HEK293 (cell line): ENCODE results near the gene CEP72.

ENCODE experiments used
- CTCF ChIA-PET: fragments of 350-600 bp; formaldehyde crosslinking; extraction: SDS; loops from one replicate; lab custom pipeline; 2021; ENCODE audit warnings: antibody characterized with exemption; lab: Yijun Ruan, JAX
- POLR2A ChIA-PET: fragments of 300-600 bp; formaldehyde crosslinking; extraction: SDS; loops from one replicate; lab custom pipeline; 2020; ENCODE audit warnings: antibody characterized with exemption, inconsistent platforms; lab: Yijun Ruan, JAX
- H3K27ac ChIP-seq: fragments of 200-500 bp; sonication (Bioruptor generic); 2 replicates; pipeline ENCODE4 v1.5.1; 2014; ENCODE audit warnings: low read depth, low read length, control low read depth, inconsistent platforms; ENCODE audit errors: extremely low read depth
- H3K36me3 ChIP-seq, 2 experiments: fragments of 200-500 bp in 1 of 2; sonication (Bioruptor generic) in 1 of 2; 1 replicate in 1 of 2; 2 replicates in 1 of 2; pipeline ENCODE4 v1.5.1; 2014 to 2017; ENCODE audit warnings: inconsistent platforms in 2 of 2, low read length in 2 of 2; ENCODE audit not compliant: control insufficient read depth in 2 of 2, insufficient read depth in 1 of 2
- H3K4me1 ChIP-seq: fragments of 200-500 bp; sonication (Bioruptor generic); 2 replicates; pipeline ENCODE4 v1.5.1; 2014; ENCODE audit warnings: mild to moderate bottlenecking, low read length, inconsistent platforms; ENCODE audit not compliant: control insufficient read depth, insufficient read depth
- H3K4me3 ChIP-seq: 2 replicates; pipeline ENCODE4 v1.5.1; 2011; ENCODE audit warnings: low read depth, mild to moderate bottlenecking, control low read depth, low read length, moderate library complexity
- H3K9me3 ChIP-seq: fragments of 200-500 bp; sonication (Bioruptor generic); 2 replicates; pipeline ENCODE4 v1.5.1; 2014; ENCODE audit warnings: low read depth, low read length, inconsistent platforms; ENCODE audit not compliant: control insufficient read depth, insufficient read depth
- GLI4 ChIP-seq: fragments of 450-650 bp; formaldehyde crosslinking; IDR thresholded peaks from 2 replicates; pipeline ENCODE4 v1.5.1; 2016; ENCODE audit warnings: missing biosample characterization, missing genetic modification characterization
- IKZF3 ChIP-seq: fragments of 450-650 bp; IDR thresholded peaks from 2 replicates; pipeline ENCODE4 v1.5.0; 2018; ENCODE audit warnings: missing biosample characterization, mild to moderate bottlenecking, missing genetic modification characterization, moderate library complexity
- KLF1 ChIP-seq: fragments of 450-650 bp; formaldehyde crosslinking; IDR thresholded peaks from 2 replicates; pipeline ENCODE4 v1.5.1; 2016; ENCODE audit warnings: missing biosample characterization, missing genetic modification characterization
- SCRT2 ChIP-seq: fragments of 450-650 bp; formaldehyde crosslinking; IDR thresholded peaks from 2 replicates; pipeline ENCODE4 v1.5.1; 2016; ENCODE audit warnings: missing biosample characterization, missing genetic modification characterization
- ZFHX2 ChIP-seq: fragments of 450-650 bp; formaldehyde crosslinking; conservative IDR thresholded peaks from 2 replicates; pipeline ENCODE4 v1.5.1; 2016; ENCODE audit warnings: missing biosample characterization, missing genetic modification characterization
- ZNF133 ChIP-seq: fragments of 450-650 bp; formaldehyde crosslinking; IDR thresholded peaks from 2 replicates; pipeline ENCODE4 v1.5.1; 2016; ENCODE audit warnings: missing biosample characterization, missing genetic modification characterization
- ZNF138 ChIP-seq: fragments of 450-650 bp; formaldehyde crosslinking; IDR thresholded peaks from 2 replicates; pipeline ENCODE4 v1.5.1; 2016; ENCODE audit warnings: missing biosample characterization, missing genetic modification characterization, borderline replicate concordance
- ZNF16 ChIP-seq: fragments of 450-650 bp; formaldehyde crosslinking; IDR thresholded peaks from 2 replicates; pipeline ENCODE4 v1.5.1; 2016; ENCODE audit warnings: low read depth, missing biosample characterization, missing genetic modification characterization
- ZNF202 ChIP-seq: fragments of 450-650 bp; formaldehyde crosslinking; IDR thresholded peaks from 2 replicates; pipeline ENCODE4 v1.5.1; 2016; ENCODE audit warnings: missing biosample characterization, missing genetic modification characterization, borderline replicate concordance
- ZNF311 ChIP-seq: fragments of 450-650 bp; formaldehyde crosslinking; IDR thresholded peaks from 2 replicates; pipeline ENCODE4 v1.5.1; 2017; ENCODE audit warnings: missing biosample characterization, missing genetic modification characterization, borderline replicate concordance
- ZNF366 ChIP-seq: fragments of 450-650 bp; formaldehyde crosslinking; conservative IDR thresholded peaks from 2 replicates; pipeline ENCODE4 v1.5.1; 2016; ENCODE audit warnings: missing biosample characterization, missing genetic modification characterization
- ZNF37A ChIP-seq: fragments of 450-650 bp; IDR thresholded peaks from 2 replicates; pipeline ENCODE4 v1.5.1; 2018; ENCODE audit warnings: missing biosample characterization, missing genetic modification characterization
- ZNF48 ChIP-seq: fragments of 450-650 bp; formaldehyde crosslinking; IDR thresholded peaks from 2 replicates; pipeline ENCODE4 v1.5.1; 2016; ENCODE audit warnings: missing biosample characterization, missing genetic modification characterization
- ZNF510 ChIP-seq: fragments of 450-650 bp; formaldehyde crosslinking; IDR thresholded peaks from 2 replicates; pipeline ENCODE4 v1.5.1; 2018; ENCODE audit warnings: mild to moderate bottlenecking, missing genetic modification characterization, missing biosample characterization; ENCODE audit not compliant: insufficient replicate concordance
- ZNF529 ChIP-seq: fragments of 450-650 bp; formaldehyde crosslinking; IDR thresholded peaks from 2 replicates; pipeline ENCODE4 v1.5.1; 2017; ENCODE audit warnings: missing genetic modification characterization, missing biosample characterization; ENCODE audit not compliant: insufficient replicate concordance
- ZNF548 ChIP-seq: fragments of 450-650 bp; formaldehyde crosslinking; IDR thresholded peaks from 2 replicates; pipeline ENCODE4 v1.5.1; 2016; ENCODE audit warnings: missing biosample characterization, missing genetic modification characterization
- ZNF629 ChIP-seq: fragments of 450-650 bp; formaldehyde crosslinking; IDR thresholded peaks from 2 replicates; pipeline ENCODE4 v1.5.1; 2017; ENCODE audit warnings: missing biosample characterization, missing genetic modification characterization
- ZNF658 ChIP-seq: fragments of 450-650 bp; formaldehyde crosslinking; IDR thresholded peaks from 2 replicates; pipeline ENCODE4; 2016; ENCODE audit warnings: missing biosample characterization, missing genetic modification characterization
- ZNF785 ChIP-seq: fragments of 450-650 bp; formaldehyde crosslinking; IDR thresholded peaks from 2 replicates; pipeline ENCODE4 v1.5.1; 2016; ENCODE audit warnings: missing biosample characterization, missing genetic modification characterization
- TF ChIP-seq, protein P1 (sequence below): fragments of 450-650 bp; formaldehyde crosslinking; IDR thresholded peaks from 2 replicates; pipeline ENCODE4 v1.5.1; 2016; ENCODE audit warnings: missing biosample characterization, missing genetic modification characterization
- TF ChIP-seq, protein P2 (sequence below): fragments of 450-650 bp; formaldehyde crosslinking; IDR thresholded peaks from 2 replicates; pipeline ENCODE4 v1.5.1; 2016; ENCODE audit warnings: missing biosample characterization, missing genetic modification characterization
- TF ChIP-seq, protein P3 (sequence below): fragments of 450-650 bp; IDR thresholded peaks from 2 replicates; pipeline ENCODE4 v1.5.1; 2018; ENCODE audit warnings: missing biosample characterization, missing genetic modification characterization
- TF ChIP-seq, protein P4 (sequence below): fragments of 450-650 bp; formaldehyde crosslinking; IDR thresholded peaks from 2 replicates; pipeline ENCODE4 v1.5.1; 2017; ENCODE audit warnings: missing biosample characterization, missing genetic modification characterization
- TF ChIP-seq, protein P5 (sequence below): fragments of 450-650 bp; formaldehyde crosslinking; IDR thresholded peaks from 2 replicates; pipeline ENCODE4 v1.5.1; 2016; ENCODE audit warnings: missing biosample characterization, missing genetic modification characterization
- TF ChIP-seq, protein P6 (sequence below): fragments of 450-650 bp; formaldehyde crosslinking; IDR thresholded peaks from 2 replicates; pipeline ENCODE4; 2016; ENCODE audit warnings: missing biosample characterization, missing genetic modification characterization

CEP72 gene

DNA sequence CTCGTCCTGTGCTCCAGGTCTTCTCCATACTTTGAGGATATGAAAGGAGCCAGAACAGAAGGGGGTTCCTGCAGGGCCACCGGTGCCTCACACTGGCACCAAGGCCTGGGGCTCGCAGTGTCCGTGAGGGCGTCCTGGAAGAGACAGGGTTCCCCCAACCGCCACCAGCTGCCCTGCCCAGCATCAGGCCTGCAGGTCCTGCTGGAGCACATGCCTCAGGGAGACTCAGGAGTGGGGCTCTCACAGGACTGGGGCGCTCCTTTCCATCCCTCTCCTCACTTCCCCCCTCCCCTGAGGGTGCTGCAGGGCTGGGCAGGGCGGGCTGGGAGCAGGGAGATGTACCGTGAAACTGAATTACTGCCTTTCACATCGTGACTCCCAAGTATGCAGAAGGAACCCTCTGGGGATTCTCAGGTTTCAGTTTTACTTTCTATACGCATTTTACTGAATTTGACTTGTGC lies 31.7 kb downstream of the CEP72 start:
- no peak overlapping the region for H3K4me3 ChIP-seq
- peaks cover 37 to 95% of the 10 kb centered on the region in 2 experiments for H3K36me3 ChIP-seq
- H3K4me1 ChIP-seq = no peaks in the 10 kb centered on the region
- no peaks in the 10 kb centered on the region for H3K9me3 ChIP-seq
- POLR2A ChIA-PET = interaction anchor here (1.2 kb wide), 1 partner anchor 16 kb away, joined by 3 read pairs; no protein-coding TSS in a partner anchor
- CTCF ChIA-PET = no interaction called here
- H3K27ac ChIP-seq = no peak overlapping the region
- TF ChIP-seq IKZF3 (tag by site-specific recombination) = no peak
- TF ChIP-seq, protein P1, sequence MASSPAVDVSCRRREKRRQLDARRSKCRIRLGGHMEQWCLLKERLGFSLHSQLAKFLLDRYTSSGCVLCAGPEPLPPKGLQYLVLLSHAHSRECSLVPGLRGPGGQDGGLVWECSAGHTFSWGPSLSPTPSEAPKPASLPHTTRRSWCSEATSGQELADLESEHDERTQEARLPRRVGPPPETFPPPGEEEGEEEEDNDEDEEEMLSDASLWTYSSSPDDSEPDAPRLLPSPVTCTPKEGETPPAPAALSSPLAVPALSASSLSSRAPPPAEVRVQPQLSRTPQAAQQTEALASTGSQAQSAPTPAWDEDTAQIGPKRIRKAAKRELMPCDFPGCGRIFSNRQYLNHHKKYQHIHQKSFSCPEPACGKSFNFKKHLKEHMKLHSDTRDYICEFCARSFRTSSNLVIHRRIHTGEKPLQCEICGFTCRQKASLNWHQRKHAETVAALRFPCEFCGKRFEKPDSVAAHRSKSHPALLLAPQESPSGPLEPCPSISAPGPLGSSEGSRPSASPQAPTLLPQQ (tag by site-specific recombination) = no peak
- TF ChIP-seq, protein P2, sequence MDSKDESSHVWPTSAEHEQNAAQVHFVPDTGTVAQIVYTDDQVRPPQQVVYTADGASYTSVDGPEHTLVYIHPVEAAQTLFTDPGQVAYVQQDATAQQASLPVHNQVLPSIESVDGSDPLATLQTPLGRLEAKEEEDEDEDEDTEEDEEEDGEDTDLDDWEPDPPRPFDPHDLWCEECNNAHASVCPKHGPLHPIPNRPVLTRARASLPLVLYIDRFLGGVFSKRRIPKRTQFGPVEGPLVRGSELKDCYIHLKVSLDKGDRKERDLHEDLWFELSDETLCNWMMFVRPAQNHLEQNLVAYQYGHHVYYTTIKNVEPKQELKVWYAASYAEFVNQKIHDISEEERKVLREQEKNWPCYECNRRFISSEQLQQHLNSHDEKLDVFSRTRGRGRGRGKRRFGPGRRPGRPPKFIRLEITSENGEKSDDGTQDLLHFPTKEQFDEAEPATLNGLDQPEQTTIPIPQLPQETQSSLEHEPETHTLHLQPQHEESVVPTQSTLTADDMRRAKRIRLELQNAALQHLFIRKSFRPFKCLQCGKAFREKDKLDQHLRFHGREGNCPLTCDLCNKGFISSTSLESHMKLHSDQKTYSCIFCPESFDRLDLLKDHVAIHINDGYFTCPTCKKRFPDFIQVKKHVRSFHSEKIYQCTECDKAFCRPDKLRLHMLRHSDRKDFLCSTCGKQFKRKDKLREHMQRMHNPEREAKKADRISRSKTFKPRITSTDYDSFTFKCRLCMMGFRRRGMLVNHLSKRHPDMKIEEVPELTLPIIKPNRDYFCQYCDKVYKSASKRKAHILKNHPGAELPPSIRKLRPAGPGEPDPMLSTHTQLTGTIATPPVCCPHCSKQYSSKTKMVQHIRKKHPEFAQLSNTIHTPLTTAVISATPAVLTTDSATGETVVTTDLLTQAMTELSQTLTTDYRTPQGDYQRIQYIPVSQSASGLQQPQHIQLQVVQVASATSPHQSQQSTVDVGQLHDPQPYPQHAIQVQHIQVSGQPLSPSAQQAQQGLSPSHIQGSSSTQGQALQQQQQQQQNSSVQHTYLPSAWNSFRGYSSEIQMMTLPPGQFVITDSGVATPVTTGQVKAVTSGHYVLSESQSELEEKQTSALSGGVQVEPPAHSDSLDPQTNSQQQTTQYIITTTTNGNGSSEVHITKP (tag by site-specific recombination) = no peak
- TF ChIP-seq ZFHX2 (tag by site-specific recombination) = no peak
- TF ChIP-seq, protein P3, sequence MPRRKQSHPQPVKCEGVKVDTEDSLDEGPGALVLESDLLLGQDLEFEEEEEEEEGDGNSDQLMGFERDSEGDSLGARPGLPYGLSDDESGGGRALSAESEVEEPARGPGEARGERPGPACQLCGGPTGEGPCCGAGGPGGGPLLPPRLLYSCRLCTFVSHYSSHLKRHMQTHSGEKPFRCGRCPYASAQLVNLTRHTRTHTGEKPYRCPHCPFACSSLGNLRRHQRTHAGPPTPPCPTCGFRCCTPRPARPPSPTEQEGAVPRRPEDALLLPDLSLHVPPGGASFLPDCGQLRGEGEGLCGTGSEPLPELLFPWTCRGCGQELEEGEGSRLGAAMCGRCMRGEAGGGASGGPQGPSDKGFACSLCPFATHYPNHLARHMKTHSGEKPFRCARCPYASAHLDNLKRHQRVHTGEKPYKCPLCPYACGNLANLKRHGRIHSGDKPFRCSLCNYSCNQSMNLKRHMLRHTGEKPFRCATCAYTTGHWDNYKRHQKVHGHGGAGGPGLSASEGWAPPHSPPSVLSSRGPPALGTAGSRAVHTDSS (tag by site-specific recombination) = no peak
- no peak for TF ChIP-seq GLI4 (tag by site-specific recombination)
- TF ChIP-seq ZNF366 (tag by site-specific recombination) = no peak
- no peak for TF ChIP-seq ZNF629 (tag by site-specific recombination)
- TF ChIP-seq ZNF16 (tag by site-specific recombination) = no peak
- TF ChIP-seq, all 188 proteins: peak for 0

DNA sequence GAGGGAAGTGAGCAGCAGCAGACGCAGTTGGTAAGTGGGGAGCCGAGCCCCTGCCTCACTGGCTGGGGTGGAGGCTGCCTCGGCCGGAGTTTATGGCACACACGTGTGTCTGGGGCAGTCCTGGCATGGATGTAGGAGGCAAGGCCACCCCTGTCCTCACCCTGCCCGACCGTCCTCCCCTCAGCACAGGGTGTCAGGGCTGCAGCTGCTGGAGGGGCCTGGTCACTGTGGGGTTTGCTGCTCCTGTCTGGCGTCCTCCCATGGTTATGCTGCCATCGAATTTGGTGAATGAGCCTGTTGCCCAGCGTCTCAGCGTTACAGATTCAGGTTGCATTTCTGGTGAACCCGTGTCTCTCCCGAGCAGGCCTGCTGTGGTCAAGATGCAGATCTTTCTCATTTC lies 32.4 kb downstream of the CEP72 start:
- CTCF ChIA-PET = no interaction called here
- Histone ChIP-seq H3K9me3 (no peaks in the 10 kb centered on the region), H3K4me3 (no peak overlapping the region), H3K36me3 (peaks cover 37 to 94% of the 10 kb centered on the region in 2 experiments), H3K27ac (no peak overlapping the region), H3K4me1 (no peaks in the 10 kb centered on the region)
- POLR2A ChIA-PET = no interaction called here
- TF ChIP-seq ZNF658 (tag by site-specific recombination) (no peak), SCRT2 (tag by site-specific recombination) (no peak), ZNF529 (tag by site-specific recombination) (no peak), ZNF548 (tag by site-specific recombination) (no peak), ZNF138 (tag by site-specific recombination) (no peak), ZNF785 (no peak), ZNF37A (tag by site-specific recombination) (no peak), ZNF510 (tag by site-specific recombination) (no peak), ZNF133 (tag by site-specific recombination) (no peak), ZNF202 (tag by site-specific recombination) (no peak), KLF1 (tag by site-specific recombination) (no peak), ZNF311 (no peak), ZNF48 (tag by site-specific recombination) (no peak)
- TF ChIP-seq, protein P4, sequence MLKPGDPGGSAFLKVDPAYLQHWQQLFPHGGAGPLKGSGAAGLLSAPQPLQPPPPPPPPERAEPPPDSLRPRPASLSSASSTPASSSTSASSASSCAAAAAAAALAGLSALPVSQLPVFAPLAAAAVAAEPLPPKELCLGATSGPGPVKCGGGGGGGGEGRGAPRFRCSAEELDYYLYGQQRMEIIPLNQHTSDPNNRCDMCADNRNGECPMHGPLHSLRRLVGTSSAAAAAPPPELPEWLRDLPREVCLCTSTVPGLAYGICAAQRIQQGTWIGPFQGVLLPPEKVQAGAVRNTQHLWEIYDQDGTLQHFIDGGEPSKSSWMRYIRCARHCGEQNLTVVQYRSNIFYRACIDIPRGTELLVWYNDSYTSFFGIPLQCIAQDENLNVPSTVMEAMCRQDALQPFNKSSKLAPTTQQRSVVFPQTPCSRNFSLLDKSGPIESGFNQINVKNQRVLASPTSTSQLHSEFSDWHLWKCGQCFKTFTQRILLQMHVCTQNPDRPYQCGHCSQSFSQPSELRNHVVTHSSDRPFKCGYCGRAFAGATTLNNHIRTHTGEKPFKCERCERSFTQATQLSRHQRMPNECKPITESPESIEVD (tag by site-specific recombination) = no peak
- TF ChIP-seq, protein P5, sequence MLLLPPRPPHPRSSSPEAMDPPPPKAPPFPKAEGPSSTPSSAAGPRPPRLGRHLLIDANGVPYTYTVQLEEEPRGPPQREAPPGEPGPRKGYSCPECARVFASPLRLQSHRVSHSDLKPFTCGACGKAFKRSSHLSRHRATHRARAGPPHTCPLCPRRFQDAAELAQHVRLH (tag by site-specific recombination) = no peak
- TF ChIP-seq, protein P6, sequence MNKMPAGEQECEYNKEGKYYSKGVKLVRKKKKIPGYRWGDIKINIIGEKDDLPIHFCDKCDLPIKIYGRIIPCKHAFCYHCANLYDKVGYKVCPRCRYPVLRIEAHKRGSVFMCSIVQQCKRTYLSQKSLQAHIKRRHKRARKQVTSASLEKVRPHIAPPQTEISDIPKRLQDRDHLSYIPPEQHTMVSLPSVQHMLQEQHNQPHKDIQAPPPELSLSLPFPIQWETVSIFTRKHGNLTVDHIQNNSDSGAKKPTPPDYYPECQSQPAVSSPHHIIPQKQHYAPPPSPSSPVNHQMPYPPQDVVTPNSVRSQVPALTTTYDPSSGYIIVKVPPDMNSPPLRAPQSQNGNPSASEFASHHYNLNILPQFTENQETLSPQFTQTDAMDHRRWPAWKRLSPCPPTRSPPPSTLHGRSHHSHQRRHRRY (tag by site-specific recombination) = no peak
